ENCODE results near the gene TCEA2. TPM values are rescaled to one million over a fixed set of nuclear protein-coding genes. Genes with fewer than 3 reads are reported as not detected.
"Not testable (repeated sequence)": the region's sequence is repeated elsewhere in the genome, so short reads cannot be mapped to it uniquely, and the experiment has no call there.

Gene TCEA2
- total RNA-seq, 1 donor from 2014 or later: 33.1 TPM

DNA sequence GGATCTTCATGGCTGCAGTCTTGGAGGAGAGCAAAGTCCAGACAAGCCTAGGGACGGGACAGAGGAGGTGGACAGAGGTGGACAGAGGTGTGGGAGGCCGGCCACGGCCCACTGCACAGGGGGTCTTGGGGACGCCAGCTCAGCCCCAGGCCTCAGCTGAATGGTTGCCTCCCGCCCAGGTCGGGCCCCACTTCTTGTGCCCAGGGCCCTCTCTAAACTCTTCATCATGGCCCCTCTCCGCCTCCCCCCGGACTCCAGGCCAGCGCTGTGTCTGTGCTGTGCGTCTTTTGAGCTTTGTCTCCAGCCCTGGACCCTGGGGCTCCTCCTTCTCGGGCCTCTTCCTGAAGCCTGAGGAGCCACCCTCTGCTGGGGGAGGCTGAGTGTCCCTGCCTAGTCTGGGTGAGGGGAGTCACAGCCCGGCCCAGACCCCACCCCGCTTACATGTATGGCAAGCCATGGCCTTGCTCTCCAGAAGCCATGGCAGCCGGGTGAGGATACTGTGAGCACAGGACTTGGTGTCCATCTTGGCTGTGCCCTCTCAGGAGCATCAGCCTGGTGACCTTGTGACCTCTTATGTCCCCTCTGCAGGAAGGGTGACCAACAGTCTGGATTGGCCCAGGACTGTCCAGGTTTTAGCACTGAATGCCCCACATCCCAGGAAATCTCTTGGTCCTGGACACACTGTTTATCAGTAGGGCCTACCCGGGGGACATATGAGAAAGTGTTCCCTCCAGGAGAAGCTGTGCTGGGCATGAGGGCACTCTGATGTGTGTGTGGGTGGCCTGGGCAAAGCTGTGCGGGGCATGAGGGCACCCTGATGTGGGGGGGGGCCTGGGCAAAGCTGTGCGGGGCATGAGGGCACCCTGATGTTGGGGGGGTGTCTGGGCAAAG, 53.8 kb downstream of the TCEA2 start:
- intact Hi-C loops (cut with DNase I): no loop called here
- DNase-seq (ENCODE audit: extremely low spot score in 2 of 2): no peak

DNA sequence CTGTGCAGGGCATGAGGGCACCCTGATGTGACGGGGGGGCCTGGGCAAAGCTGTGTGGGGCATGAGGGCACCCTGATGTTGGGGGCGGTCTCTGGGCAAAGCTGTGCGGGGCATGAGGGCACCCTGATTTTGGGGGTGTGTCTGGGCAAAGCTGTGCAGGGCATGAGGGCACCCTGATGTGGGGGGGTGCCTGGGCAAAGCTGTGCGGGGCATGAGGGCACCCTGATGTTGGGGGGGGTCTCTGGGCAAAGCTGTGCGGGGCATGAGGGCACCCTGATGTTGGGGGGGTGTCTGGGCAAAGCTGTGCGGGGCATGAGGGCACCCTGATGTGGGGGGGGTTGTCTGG, 54.4 kb downstream of the TCEA2 start:
- intact Hi-C loops (cut with DNase I); H3K4me3 ChIP-seq; DNase-seq (ENCODE audit: extremely low spot score in 2 of 2); H3K9me3 ChIP-seq; H3K36me3 ChIP-seq; H3K4me1 ChIP-seq; H3K27me3 ChIP-seq; H3K27ac ChIP-seq: not testable (repeated sequence)

More for the DNA sequence above, 53.8 kb downstream of the TCEA2 start:
- Histone ChIP-seq H3K9me3 (no peaks in the 10 kb centered on the region), H3K4me1 (peaks cover 8% of the 10 kb centered on the region), H3K27ac (no peak overlapping the region), H3K4me3 (no peak overlapping the region), H3K36me3 (no peaks in the 10 kb centered on the region), H3K27me3 (no peaks in the 10 kb centered on the region)
- TF ChIP-seq POLR2A (IDR thresholded peaks at IDR 0.05) (no peak), POLR2AphosphoS5 (IDR thresholded peaks at IDR 0.05; ENCODE audit: insufficient read depth in 1 of 2, low read depth in 1 of 2) (no peak)
- TF ChIP-seq, protein P1, sequence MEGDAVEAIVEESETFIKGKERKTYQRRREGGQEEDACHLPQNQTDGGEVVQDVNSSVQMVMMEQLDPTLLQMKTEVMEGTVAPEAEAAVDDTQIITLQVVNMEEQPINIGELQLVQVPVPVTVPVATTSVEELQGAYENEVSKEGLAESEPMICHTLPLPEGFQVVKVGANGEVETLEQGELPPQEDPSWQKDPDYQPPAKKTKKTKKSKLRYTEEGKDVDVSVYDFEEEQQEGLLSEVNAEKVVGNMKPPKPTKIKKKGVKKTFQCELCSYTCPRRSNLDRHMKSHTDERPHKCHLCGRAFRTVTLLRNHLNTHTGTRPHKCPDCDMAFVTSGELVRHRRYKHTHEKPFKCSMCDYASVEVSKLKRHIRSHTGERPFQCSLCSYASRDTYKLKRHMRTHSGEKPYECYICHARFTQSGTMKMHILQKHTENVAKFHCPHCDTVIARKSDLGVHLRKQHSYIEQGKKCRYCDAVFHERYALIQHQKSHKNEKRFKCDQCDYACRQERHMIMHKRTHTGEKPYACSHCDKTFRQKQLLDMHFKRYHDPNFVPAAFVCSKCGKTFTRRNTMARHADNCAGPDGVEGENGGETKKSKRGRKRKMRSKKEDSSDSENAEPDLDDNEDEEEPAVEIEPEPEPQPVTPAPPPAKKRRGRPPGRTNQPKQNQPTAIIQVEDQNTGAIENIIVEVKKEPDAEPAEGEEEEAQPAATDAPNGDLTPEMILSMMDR (IDR thresholded peaks at IDR 0.05): no peak

DNA sequence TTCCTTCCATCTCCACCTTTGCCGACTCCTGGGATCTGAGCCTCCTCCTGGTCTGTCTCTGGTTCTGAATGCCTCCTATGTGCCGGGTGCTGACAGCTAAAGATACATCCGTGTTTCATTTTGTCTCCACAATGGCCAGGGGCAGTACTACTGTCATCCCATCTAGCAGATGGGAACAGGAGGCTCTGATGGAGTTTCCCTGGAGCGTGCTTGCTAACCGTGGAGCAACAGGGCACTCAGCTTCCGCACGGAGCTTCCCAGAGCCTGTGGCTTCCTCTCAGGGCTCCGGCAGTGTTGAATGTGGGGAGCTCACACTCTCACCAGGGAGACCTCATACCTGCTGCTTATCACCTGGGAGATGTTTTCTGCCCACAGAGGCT, 56.3 kb downstream of the TCEA2 start:
- intact Hi-C loops (cut with DNase I): no loop called here
- H3K4me1 ChIP-seq: peaks cover 8% of the 10 kb centered on the region
- no peak for TF ChIP-seq POLR2A (IDR thresholded peaks at IDR 0.05)
- TF ChIP-seq POLR2AphosphoS5 (IDR thresholded peaks at IDR 0.05; ENCODE audit: insufficient read depth in 1 of 2, low read depth in 1 of 2): no peak
- TF ChIP-seq, protein P1 (IDR thresholded peaks at IDR 0.05): no peak
- no peak overlapping the region for H3K4me3 ChIP-seq
- DNase-seq (ENCODE audit: extremely low spot score in 2 of 2): no peak
- H3K27ac ChIP-seq: no peak overlapping the region
- no peaks in the 10 kb centered on the region for H3K9me3 ChIP-seq
- no peaks in the 10 kb centered on the region for H3K27me3 ChIP-seq
- H3K36me3 ChIP-seq: no peaks in the 10 kb centered on the region

DNA sequence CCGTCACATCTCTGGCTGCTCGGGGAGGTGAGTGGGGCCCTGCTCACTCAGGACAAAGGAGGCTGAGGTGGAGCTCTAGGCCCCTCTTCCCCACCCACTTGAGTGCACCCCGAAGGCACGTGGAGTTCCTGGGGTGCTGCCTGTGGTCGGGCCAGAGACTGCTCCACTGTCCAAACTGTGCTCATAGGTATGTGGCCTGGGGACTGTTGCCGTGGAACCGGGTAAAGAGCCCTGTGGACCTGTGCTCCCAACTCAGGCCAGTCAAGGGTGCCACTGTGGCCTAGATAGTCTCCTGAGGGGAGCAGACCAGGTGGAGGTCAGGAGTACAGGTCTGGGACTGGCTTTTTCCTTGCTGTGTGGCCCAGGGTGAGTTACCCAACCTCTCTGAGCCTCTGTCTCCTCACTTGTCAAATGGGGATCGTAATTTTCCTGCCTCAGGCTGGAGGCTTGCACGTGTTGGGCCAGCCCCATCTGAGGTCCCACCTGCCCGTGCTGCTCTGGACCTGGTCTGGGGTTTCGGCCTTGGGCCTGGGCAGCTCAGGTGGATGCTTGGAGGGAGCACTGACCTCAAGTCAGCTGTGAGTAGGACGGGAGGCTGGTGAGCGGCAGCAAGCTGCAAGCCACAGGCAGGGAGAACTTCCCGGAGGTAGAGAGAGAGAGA, 56.8 kb downstream of the TCEA2 start:
- TF ChIP-seq POLR2A (IDR thresholded peaks at IDR 0.05): no peak
- TF ChIP-seq, protein P1 (IDR thresholded peaks at IDR 0.05): no peak
- TF ChIP-seq POLR2AphosphoS5 (IDR thresholded peaks at IDR 0.05; ENCODE audit: insufficient read depth in 1 of 2, low read depth in 1 of 2): no peak
- Histone ChIP-seq H3K4me3 (peak overlapping the region in 1 of 2 donors; percentile 28), H3K36me3 (no peaks in the 10 kb centered on the region), H3K9me3 (no peaks in the 10 kb centered on the region), H3K4me1 (peaks cover 8% of the 10 kb centered on the region), H3K27ac (no peak overlapping the region), H3K27me3 (no peaks in the 10 kb centered on the region)
- intact Hi-C loops (cut with DNase I): no loop called here
- DNase-seq (ENCODE audit: extremely low spot score in 2 of 2): no peak

DNA sequence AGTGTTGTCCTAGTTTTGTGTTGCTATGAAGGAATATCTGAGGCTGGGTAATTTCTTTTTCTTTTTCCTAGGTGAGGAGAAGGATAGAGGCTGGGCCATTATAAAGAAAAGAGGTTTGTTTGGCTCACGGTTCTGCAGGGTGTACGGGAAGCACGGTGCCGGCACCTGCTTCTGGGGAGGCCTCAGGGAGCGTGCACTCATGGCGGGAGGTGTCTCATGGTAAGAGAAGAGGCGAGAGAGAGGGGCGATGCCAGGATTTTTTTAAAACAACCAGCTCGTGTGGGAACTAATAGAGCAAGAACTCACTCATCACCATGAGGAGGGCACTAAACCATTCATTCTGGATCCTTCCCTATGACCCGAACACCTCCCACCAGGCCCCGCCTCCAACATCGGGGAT, 58.6 kb downstream of the TCEA2 start:
- H3K36me3 ChIP-seq: no peaks in the 10 kb centered on the region
- no peak overlapping the region for H3K4me3 ChIP-seq
- TF ChIP-seq POLR2A (IDR thresholded peaks at IDR 0.05) (no peak), POLR2AphosphoS5 (IDR thresholded peaks at IDR 0.05; ENCODE audit: insufficient read depth in 1 of 2, low read depth in 1 of 2) (no peak)
- TF ChIP-seq, protein P1 (IDR thresholded peaks at IDR 0.05): no peak
- DNase-seq (ENCODE audit: extremely low spot score in 2 of 2): no peak
- H3K27ac ChIP-seq: no peak overlapping the region
- no peaks in the 10 kb centered on the region for H3K27me3 ChIP-seq
- intact Hi-C loops (cut with DNase I): no loop called here
- H3K9me3 ChIP-seq: no peaks in the 10 kb centered on the region
- H3K4me1 ChIP-seq: peaks cover 8% of the 10 kb centered on the region

Small RNA genes within 50 kb of the gene (microRNA-seq; reads per million reads assigned to microRNA genes)
- gene MIR6813 (ENCODE audit: borderline number of aligned reads, borderline replicate concordance): not detected

Small RNA genes within 50 kb of the gene (small RNA-seq; reads per million reads assigned to genes)
- gene AL355803.1 (not detected), gene MIR6813 (not detected)

Other genes starting within 250 kb of the TCEA2 start
- gene ZBTB46, start 231.9 kb upstream of the TCEA2 start, total RNA-seq: 7.4 TPM
- gene ABHD16B, start 201.7 kb upstream of the TCEA2 start, total RNA-seq: not detected
- 90.1 TPM for gene TPD52L2, start 197.9 kb upstream of the TCEA2 start, total RNA-seq
- gene DNAJC5, start 168.1 kb upstream of the TCEA2 start, total RNA-seq: 25.8 TPM
- gene UCKL1, start 106.8 kb upstream of the TCEA2 start, total RNA-seq: 50.1 TPM
- gene ZNF512B, start 93.3 kb upstream of the TCEA2 start, total RNA-seq: 10.3 TPM
- gene SAMD10, start 83.6 kb upstream of the TCEA2 start, total RNA-seq: 11.8 TPM
- gene PRPF6, start 82.1 kb upstream of the TCEA2 start, total RNA-seq: 50.6 TPM
- 0.98 TPM for gene C20orf204, start 27.0 kb upstream of the TCEA2 start, total RNA-seq
- 57.2 TPM for gene SOX18, start 13.6 kb upstream of the TCEA2 start, total RNA-seq
- 20.6 TPM for gene RGS19, start 16.3 kb downstream of the TCEA2 start, total RNA-seq
- 1.5 TPM for gene OPRL1, start 16.9 kb downstream of the TCEA2 start, total RNA-seq
- not detected for gene LKAAEAR1, start 21.2 kb downstream of the TCEA2 start, total RNA-seq
- not detected for gene NPBWR2, start 44.4 kb downstream of the TCEA2 start, total RNA-seq
- not detected for gene MYT1, start 101.3 kb downstream of the TCEA2 start, total RNA-seq
- 45.2 TPM for gene PCMTD2, start 192.6 kb downstream of the TCEA2 start, total RNA-seq